ENCODE results near the gene YPEL2. TPM values are rescaled to one million over a fixed set of nuclear protein-coding genes. Genes with fewer than 3 reads are reported as not detected.

The YPEL2 gene
- total RNA-seq, 1 donor from 2014 or later, result 18.9 TPM

- DNase-seq (ENCODE audit: extremely low spot score, unreplicated experiment), result no peak
- Mint-ChIP-seq H3K27me3 (ENCODE audit: unreplicated experiment) (no peaks in the 10 kb centered on the region), H3K4me1 (ENCODE audit: unreplicated experiment) (peaks cover 5% of the 10 kb centered on the region), H3K27ac (ENCODE audit: unreplicated experiment) (no peak overlapping the region), H3K36me3 (ENCODE audit: unreplicated experiment) (peaks cover 7% of the 10 kb centered on the region), H3K9me3 (ENCODE audit: unreplicated experiment) (no peaks in the 10 kb centered on the region), H3K4me3 (ENCODE audit: unreplicated experiment) (no peak overlapping the region)
- TF ChIP-seq CTCF (IDR thresholded peaks at IDR 0.05), result no peak
Measured at GRCh38 chr17:59413014-59413766, 81.7 kb downstream of the YPEL2 start.

- Mint-ChIP-seq H3K4me1 (ENCODE audit: unreplicated experiment) (no peaks in the 10 kb centered on the region), H3K36me3 (ENCODE audit: unreplicated experiment) (peaks cover 5% of the 10 kb centered on the region), H3K4me3 (ENCODE audit: unreplicated experiment) (no peak overlapping the region), H3K9me3 (ENCODE audit: unreplicated experiment) (no peaks in the 10 kb centered on the region), H3K27me3 (ENCODE audit: unreplicated experiment) (no peaks in the 10 kb centered on the region), H3K27ac (ENCODE audit: unreplicated experiment) (no peak overlapping the region)
- no peak for TF ChIP-seq CTCF (IDR thresholded peaks at IDR 0.05)
- no peak for DNase-seq (ENCODE audit: extremely low spot score, unreplicated experiment)
Measured at GRCh38 chr17:59415397-59415796, 83.9 kb downstream of the YPEL2 start.

GRCh38 chr17:59416184-59416583, 84.7 kb downstream of the YPEL2 start:
- Mint-ChIP-seq H3K4me1 (ENCODE audit: unreplicated experiment) (no peaks in the 10 kb centered on the region), H3K27me3 (ENCODE audit: unreplicated experiment) (no peaks in the 10 kb centered on the region), H3K9me3 (ENCODE audit: unreplicated experiment) (no peaks in the 10 kb centered on the region), H3K4me3 (ENCODE audit: unreplicated experiment) (no peak overlapping the region), H3K36me3 (ENCODE audit: unreplicated experiment) (peaks cover 3% of the 10 kb centered on the region), H3K27ac (ENCODE audit: unreplicated experiment) (no peak overlapping the region)
- DNase-seq (ENCODE audit: extremely low spot score, unreplicated experiment), result no peak
- no peak for TF ChIP-seq CTCF (IDR thresholded peaks at IDR 0.05)

GRCh38 chr17:59417452-59417851, 86.0 kb downstream of the YPEL2 start:
- peaks cover 3% of the 10 kb centered on the region for H3K36me3 Mint-ChIP-seq (ENCODE audit: unreplicated experiment)
- H3K27ac Mint-ChIP-seq (ENCODE audit: unreplicated experiment), result no peak overlapping the region
- no peaks in the 10 kb centered on the region for H3K4me1 Mint-ChIP-seq (ENCODE audit: unreplicated experiment)
- H3K27me3 Mint-ChIP-seq (ENCODE audit: unreplicated experiment), result no peaks in the 10 kb centered on the region
- no peak for TF ChIP-seq CTCF (IDR thresholded peaks at IDR 0.05)
- no peak overlapping the region for H3K4me3 Mint-ChIP-seq (ENCODE audit: unreplicated experiment)
- no peak for DNase-seq (ENCODE audit: extremely low spot score, unreplicated experiment)
- H3K9me3 Mint-ChIP-seq (ENCODE audit: unreplicated experiment), result no peaks in the 10 kb centered on the region

GRCh38 chr17:59418732-59419166, 87.3 kb downstream of the YPEL2 start:
- no peaks in the 10 kb centered on the region for H3K9me3 Mint-ChIP-seq (ENCODE audit: unreplicated experiment)
- no peak overlapping the region for H3K4me3 Mint-ChIP-seq (ENCODE audit: unreplicated experiment)
- DNase-seq (ENCODE audit: extremely low spot score, unreplicated experiment), result no peak
- TF ChIP-seq CTCF (IDR thresholded peaks at IDR 0.05), result no peak
- H3K4me1 Mint-ChIP-seq (ENCODE audit: unreplicated experiment), result peaks cover 8% of the 10 kb centered on the region
- no peak overlapping the region for H3K27ac Mint-ChIP-seq (ENCODE audit: unreplicated experiment)
- peaks cover 3% of the 10 kb centered on the region for H3K36me3 Mint-ChIP-seq (ENCODE audit: unreplicated experiment)
- no peaks in the 10 kb centered on the region for H3K27me3 Mint-ChIP-seq (ENCODE audit: unreplicated experiment)
